GM10248 (cell line): ENCODE results near the gene KAZN.

Experiments used
- CTCF ChIA-PET: fragments of 300-600 bp; sonication (Branson Sonifier 250); formaldehyde crosslinking; extraction: SDS; loops from one replicate; lab custom pipeline; 2021; ENCODE audit warnings: antibody characterized with exemption; lab: Yijun Ruan, JAX
- POLR2A ChIA-PET: fragments of 350-650 bp; sonication (Branson Sonifier 250); formaldehyde crosslinking; extraction: SDS; loops from one replicate; lab custom pipeline; 2020; ENCODE audit warnings: antibody characterized with exemption; lab: Yijun Ruan, JAX
- DNase-seq: peaks from one replicate; pipeline ENCODE4 v3.0.0; 2012; ENCODE audit errors: extremely low spot score
- TF ChIP-seq, protein P1 (sequence below): IDR thresholded peaks from 2 replicates; pipeline ENCODE4 v1.5.1; 2012; ENCODE audit warnings: mild to moderate bottlenecking, low read depth; ENCODE audit errors: extremely low read depth, missing control alignments, control extremely low read depth

Gene KAZN

DNA sequence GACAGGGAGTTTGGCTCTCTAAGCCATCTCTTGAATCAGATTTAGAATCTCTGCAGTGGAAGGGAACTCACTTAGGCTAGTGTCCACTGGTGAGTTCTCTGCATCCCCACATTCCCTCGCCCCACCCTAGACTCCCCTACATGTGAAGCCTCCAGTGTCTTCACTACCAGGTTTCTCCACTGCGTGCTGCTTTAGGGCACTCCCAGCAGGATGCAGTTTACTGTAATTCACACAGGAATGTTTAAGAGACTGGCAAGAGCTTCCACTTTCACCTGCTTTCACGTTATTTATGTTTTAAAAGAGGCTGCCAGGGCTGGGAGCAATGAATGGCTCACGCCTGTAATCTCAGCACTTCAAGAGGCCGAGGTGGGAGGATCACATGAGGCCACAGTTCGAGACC, 60.2 kb downstream of the KAZN start:
- ChIA-PET CTCF (no interaction called here), POLR2A (no interaction called here)
- TF ChIP-seq, protein P1, sequence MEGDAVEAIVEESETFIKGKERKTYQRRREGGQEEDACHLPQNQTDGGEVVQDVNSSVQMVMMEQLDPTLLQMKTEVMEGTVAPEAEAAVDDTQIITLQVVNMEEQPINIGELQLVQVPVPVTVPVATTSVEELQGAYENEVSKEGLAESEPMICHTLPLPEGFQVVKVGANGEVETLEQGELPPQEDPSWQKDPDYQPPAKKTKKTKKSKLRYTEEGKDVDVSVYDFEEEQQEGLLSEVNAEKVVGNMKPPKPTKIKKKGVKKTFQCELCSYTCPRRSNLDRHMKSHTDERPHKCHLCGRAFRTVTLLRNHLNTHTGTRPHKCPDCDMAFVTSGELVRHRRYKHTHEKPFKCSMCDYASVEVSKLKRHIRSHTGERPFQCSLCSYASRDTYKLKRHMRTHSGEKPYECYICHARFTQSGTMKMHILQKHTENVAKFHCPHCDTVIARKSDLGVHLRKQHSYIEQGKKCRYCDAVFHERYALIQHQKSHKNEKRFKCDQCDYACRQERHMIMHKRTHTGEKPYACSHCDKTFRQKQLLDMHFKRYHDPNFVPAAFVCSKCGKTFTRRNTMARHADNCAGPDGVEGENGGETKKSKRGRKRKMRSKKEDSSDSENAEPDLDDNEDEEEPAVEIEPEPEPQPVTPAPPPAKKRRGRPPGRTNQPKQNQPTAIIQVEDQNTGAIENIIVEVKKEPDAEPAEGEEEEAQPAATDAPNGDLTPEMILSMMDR: no peak
- no peak for DNase-seq

DNA sequence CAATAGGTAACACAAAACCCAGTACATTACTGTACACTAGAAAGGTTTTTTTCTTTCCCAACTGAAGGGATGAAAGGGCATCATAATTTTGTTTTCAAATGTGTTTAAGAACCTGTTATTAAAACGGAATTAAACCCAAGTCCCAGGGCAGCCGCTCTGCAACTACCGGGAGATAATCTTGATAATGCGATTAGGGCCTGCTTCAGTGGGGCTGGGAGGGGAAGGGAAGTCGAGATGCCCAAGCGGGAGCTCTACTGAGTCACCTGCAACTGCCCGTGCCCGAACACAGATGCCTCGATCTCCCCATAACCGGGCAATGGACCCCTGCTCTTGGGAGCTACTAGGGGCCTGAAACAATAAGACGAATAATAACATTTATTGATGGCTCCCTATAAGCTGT, 61.4 kb downstream of the KAZN start:
- TF ChIP-seq, protein P1: no peak
- no peak for DNase-seq
- ChIA-PET CTCF (interaction anchor here (0.9 kb wide), 1 partner anchor 14 kb away, joined by 3 read pairs; no protein-coding TSS in a partner anchor), POLR2A (no interaction called here)

DNA sequence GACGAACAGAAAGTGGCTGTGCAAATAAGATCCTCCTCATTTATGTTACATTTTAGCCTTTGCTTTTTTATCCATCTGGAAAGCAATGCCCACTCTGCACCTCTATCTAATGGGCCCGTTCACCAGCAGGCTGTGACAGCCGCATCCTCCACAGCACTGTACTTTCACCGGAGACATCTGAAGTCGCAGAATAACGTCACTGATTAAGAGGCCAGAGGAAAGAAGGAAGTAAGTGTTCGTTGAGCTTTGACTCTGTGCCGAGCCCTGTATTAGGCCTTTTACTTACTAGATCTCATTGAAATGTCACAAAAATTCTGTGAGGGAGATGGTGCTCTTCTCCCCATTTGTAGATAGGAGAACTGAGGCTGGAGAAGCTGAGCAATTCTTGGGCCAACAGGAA, 62.3 kb downstream of the KAZN start:
- no peak for DNase-seq
- ChIA-PET POLR2A (interaction anchor here (0.6 kb wide), 1 partner anchor 29 kb away, joined by 3 read pairs; no protein-coding TSS in a partner anchor), CTCF (interaction anchor here (1.2 to 2.4 kb wide), 2 partner anchors 12 to 14 kb away, joined by 4 to 10 read pairs; no protein-coding TSS in a partner anchor)
- TF ChIP-seq, protein P1: no peak

DNA sequence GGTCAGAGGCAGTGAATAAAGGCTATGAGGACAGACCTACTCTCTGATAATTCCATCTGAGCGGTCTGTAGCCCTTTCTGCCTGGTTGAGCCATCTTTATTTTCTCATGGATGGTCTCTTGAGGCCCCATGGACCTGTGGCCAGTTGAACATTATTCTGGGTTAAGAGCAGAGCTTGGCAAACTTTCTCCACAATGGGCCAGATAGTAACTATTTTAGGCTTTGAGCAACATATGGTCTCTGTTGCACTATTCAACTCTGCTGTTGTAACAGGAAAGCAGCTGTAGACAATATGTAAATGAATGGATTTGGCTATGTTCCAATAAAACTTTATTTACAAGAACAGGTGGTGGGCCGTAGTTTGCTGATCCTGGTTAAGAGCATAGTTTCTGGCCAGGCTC, 62.7 kb downstream of the KAZN start:
- ChIA-PET CTCF (interaction anchor here (1.2 to 2.4 kb wide), 2 partner anchors 11 to 14 kb away, joined by 4 to 10 read pairs; no protein-coding TSS in a partner anchor), POLR2A (interaction anchor here (0.6 kb wide), 1 partner anchor 29 kb away, joined by 3 read pairs; no protein-coding TSS in a partner anchor)
- DNase-seq: no peak
- TF ChIP-seq, protein P1: no peak

DNA sequence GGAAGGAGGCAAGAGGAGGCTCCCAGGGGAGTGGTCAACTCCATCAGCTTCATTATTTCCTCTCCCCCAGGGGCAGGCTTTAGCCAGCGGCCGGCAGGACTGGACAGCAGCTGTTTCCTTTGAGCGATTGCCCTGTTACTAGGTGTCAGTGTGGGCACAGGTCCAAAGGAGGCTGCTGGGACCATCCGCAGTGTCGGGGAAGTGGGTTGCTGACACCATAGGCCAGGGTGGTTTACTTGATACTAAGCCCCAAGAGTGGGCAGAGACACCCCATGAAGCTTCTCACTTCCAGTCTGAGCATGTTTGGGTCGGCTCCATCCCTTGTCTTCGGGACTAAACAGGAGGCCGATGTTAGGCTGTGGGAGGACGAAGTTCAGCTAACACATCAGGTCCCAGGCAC, 63.6 kb downstream of the KAZN start:
- no peak for DNase-seq
- TF ChIP-seq, protein P1: no peak
- POLR2A ChIA-PET: interaction anchor here (0.5 kb wide), 1 partner anchor 19 kb away, joined by 3 read pairs; no protein-coding TSS in a partner anchor
- CTCF ChIA-PET: interaction anchor here (2.4 kb wide), 1 partner anchor 13 kb away, joined by 10 read pairs; no protein-coding TSS in a partner anchor

DNA sequence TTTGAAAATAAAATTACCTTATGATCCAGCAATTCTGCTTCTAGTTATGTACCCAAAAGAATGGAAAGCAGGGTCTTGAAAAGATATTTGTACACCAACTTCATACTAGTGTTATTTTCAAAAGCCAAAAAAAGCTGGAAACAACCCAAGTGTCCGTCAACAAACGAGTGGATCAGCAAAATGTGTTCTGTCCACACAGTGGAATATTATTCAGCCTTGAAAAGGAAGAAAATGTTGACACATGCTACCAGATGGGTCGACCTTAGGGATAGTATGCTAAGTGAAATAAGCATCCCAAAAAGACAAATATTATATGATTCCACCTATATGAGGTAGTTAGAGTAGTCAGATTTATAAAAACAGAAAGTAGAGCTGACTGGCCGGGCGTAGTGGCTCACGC, 65.3 kb downstream of the KAZN start:
- POLR2A ChIA-PET: no interaction called here
- CTCF ChIA-PET: no interaction called here
- TF ChIP-seq, protein P1: no peak
- DNase-seq: no peak
